Transverse colon (tissue), 4 donors: ENCODE measurements around the gene IFT80. TPM values are rescaled to one million over a fixed set of nuclear protein-coding genes. Genes with fewer than 3 reads are reported as not detected.
"Not testable (repeated sequence)": the region's sequence is repeated elsewhere in the genome, so short reads cannot be mapped to it uniquely, and the experiment has no call there.

Experiments
- DNase-seq: peaks from one replicate; pipeline ENCODE4 v3.0.0-alpha.2; 2019
- H3K27ac ChIP-seq, 4 donors: fragments of 200-600 bp; sonication (generic); 2 replicates each; pipeline ENCODE4 v1.5.1; 2016 to 2018; ENCODE audit warnings: inconsistent platforms in 4 of 4
- H3K27me3 ChIP-seq: fragments of 200-600 bp; sonication (generic); 2 replicates; pipeline ENCODE4 v1.5.1; 2017; ENCODE audit warnings: inconsistent platforms
- H3K36me3 ChIP-seq, 4 donors: fragments of 200-600 bp; sonication (generic); 2 replicates each; pipeline ENCODE4 v1.5.1; 2017 to 2019; ENCODE audit warnings: inconsistent platforms in 4 of 4
- H3K4me1 ChIP-seq, 4 donors: fragments of 200-600 bp; sonication (generic); 2 replicates each; pipeline ENCODE4 v1.5.1; 2017 to 2020; ENCODE audit warnings: inconsistent platforms in 4 of 4
- H3K4me3 ChIP-seq, 4 donors: fragments of 200-600 bp; sonication (generic); 1 replicate in 1 of 4; 2 replicates in 3 of 4; pipeline versions ENCODE4 v1.5.1 to v1.6.1; 2017 to 2019; ENCODE audit warnings: inconsistent platforms in 4 of 4
- H3K9me3 ChIP-seq, 2 donors: fragments of 200-600 bp; sonication (generic); 2 replicates each; pipeline ENCODE4 v1.5.1; 2017 to 2019; ENCODE audit warnings: inconsistent platforms in 2 of 2
- EP300 ChIP-seq: sonication (generic); formaldehyde crosslinking; IDR thresholded peaks from one replicate; pipeline ENCODE4 v1.6.1; 2017; ENCODE audit warnings: antibody characterized with exemption, low read depth
- POLR2A ChIP-seq: fragments of 450-650 bp; IDR thresholded peaks from one replicate; pipeline ENCODE4 v1.6.1; 2016; ENCODE audit warnings: antibody characterized with exemption, mild to moderate bottlenecking, moderate library complexity
- POLR2AphosphoS5 ChIP-seq, 3 donors: sonication (generic); formaldehyde crosslinking; IDR thresholded peaks; one replicate each; pipeline ENCODE4 v1.6.1; 2016; ENCODE audit warnings: antibody characterized with exemption in 3 of 3
- WGBS, 2 donors: methylation state at CpG; one replicate each; pipeline ENCODE4 v1.1.5; 2018; ENCODE audit warnings: low coverage in 1 of 2; 5-methylcytosine and 5-hydroxymethylcytosine counted together
- in situ Hi-C, 4 donors: fragments of 200-750 bp; cut with MboI; loops; one replicate each; pipeline versions ENCODE4 v1.15.0 to v1.15.1; 2017; ENCODE audit warnings: low sequenced_read_pairs in 3 of 4, low pct_ligation_motif_present in 1 of 4, low pct_unique_long_range_greater_than_20kb in 1 of 4
- intact Hi-C: fragments of 100-400 bp; cut with DNase I; formaldehyde crosslinking; loops from one replicate; pipeline ENCODE4 v1.15.1; 2023; ENCODE audit warnings: low total_unique reads
- total RNA-seq, 4 donors: library from RNA; depleted of rRNA; stranded (reverse); fragments of >200 nt; gene quantifications; one replicate each; pipeline ENCODE4 v1.1.0, GENCODE V29; 2016
- TF ChIP-seq, protein P1 (sequence below), 5 experiments: fragments of 200-600 bp in 3 of 5; fragments of 450-650 bp in 2 of 5; sonication (generic) in 3 of 5; IDR thresholded peaks; 1 replicate in 2 of 5; 2 replicates in 3 of 5; pipeline ENCODE4 v1.5.1; 2016 to 2017; ENCODE audit warnings: antibody characterized with exemption in 5 of 5, inconsistent platforms in 3 of 5, mild to moderate bottlenecking in 2 of 5, moderate library complexity in 1 of 5

IFT80 gene
- total RNA-seq, 4 donors from 2014 or later, result 0.37 to 78.8 (median 19.7) TPM

DNA sequence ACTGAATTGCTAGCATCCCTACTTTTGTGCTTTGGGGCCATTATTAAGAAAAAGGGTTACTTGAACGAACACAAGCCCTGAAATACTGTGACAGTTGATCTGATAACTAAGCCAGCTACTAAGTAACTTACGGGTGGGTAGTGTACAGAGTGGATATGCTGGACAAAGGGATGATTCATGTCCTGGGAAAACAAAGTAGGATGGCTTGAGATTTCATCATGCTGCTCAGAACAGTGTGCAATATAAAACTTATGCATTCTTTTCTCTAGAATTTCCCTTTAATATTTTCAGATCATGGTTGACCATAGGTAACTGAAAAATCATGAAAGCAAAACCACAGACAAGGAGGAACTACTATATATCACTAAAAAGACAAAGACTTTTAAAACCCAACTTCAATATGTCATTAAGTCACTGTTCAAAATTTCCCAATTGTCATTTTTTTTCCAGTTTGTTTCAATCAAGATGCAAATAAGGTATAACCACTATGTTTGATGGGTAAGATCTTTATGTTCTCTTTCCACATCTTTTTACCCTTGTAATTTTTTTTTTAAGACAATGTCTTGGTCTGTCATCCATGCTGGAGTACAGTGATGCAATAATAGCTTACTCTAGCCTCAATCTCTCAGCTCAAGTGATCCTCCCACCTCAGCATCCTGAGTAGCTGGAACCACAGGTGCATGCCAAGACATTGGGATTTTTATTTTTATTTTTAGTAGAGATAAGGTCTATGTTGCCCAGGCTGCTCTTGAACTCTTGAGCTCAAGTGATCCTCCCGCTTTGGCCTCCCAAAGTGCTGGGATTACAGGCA is 67.7 kb downstream of the IFT80 start:
- Histone ChIP-seq H3K4me3 (no peak overlapping the region), H3K27me3 (no peaks in the 10 kb centered on the region), H3K36me3 (no peaks in the 10 kb centered on the region), H3K9me3 (no peaks in the 10 kb centered on the region), H3K4me1 (no peaks in the 10 kb centered on the region), H3K27ac (no peak overlapping the region)
- intact Hi-C loops (no loop called here), in situ Hi-C loops (loop anchor here in 1 of 4 donors (25.0 kb wide), 2 partner anchors 169 to 294 kb away; no protein-coding TSS in a partner anchor)
- TF ChIP-seq, protein P1, sequence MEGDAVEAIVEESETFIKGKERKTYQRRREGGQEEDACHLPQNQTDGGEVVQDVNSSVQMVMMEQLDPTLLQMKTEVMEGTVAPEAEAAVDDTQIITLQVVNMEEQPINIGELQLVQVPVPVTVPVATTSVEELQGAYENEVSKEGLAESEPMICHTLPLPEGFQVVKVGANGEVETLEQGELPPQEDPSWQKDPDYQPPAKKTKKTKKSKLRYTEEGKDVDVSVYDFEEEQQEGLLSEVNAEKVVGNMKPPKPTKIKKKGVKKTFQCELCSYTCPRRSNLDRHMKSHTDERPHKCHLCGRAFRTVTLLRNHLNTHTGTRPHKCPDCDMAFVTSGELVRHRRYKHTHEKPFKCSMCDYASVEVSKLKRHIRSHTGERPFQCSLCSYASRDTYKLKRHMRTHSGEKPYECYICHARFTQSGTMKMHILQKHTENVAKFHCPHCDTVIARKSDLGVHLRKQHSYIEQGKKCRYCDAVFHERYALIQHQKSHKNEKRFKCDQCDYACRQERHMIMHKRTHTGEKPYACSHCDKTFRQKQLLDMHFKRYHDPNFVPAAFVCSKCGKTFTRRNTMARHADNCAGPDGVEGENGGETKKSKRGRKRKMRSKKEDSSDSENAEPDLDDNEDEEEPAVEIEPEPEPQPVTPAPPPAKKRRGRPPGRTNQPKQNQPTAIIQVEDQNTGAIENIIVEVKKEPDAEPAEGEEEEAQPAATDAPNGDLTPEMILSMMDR (IDR thresholded peaks at IDR 0.05), result no peak
- TF ChIP-seq POLR2A, result no peak
- TF ChIP-seq POLR2AphosphoS5 (IDR thresholded peaks at IDR 0.05), result no peak
- no peak for TF ChIP-seq EP300
- no peak for DNase-seq
- WGBS, 2 donors, result 79 to 92% methylated on average over 3 of the region's 3 CpGs

DNA sequence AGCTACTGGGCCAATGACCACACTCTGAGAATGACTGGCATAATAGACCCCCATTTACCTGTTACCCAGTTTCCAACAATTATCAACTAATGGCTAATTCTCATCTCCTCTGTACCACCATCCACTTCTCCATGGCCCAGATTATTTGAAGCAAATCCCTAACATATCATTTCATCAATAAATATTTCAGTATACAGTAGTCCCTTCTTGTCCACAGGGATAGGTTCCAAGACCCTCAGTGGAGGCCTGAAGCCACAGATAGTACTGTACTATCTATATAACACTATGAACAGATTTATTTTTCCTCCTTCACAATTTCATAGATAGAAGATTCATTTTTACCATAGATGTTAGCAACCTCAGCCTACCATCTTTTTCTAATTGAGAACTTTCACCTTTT is 68.3 kb downstream of the IFT80 start:
- in situ Hi-C loops (loop anchor here in 1 of 4 donors (25.0 kb wide), 2 partner anchors 168 to 293 kb away; no protein-coding TSS in a partner anchor), intact Hi-C loops (no loop called here)
- Histone ChIP-seq H3K4me3 (no peak overlapping the region), H3K9me3 (no peaks in the 10 kb centered on the region), H3K4me1 (no peaks in the 10 kb centered on the region), H3K27me3 (no peaks in the 10 kb centered on the region), H3K27ac (no peak overlapping the region), H3K36me3 (no peaks in the 10 kb centered on the region)
- DNase-seq, result no peak
- no peak for TF ChIP-seq POLR2AphosphoS5 (IDR thresholded peaks at IDR 0.05)
- TF ChIP-seq, protein P1 (IDR thresholded peaks at IDR 0.05), result no peak
- TF ChIP-seq EP300, result no peak
- no peak for TF ChIP-seq POLR2A

DNA sequence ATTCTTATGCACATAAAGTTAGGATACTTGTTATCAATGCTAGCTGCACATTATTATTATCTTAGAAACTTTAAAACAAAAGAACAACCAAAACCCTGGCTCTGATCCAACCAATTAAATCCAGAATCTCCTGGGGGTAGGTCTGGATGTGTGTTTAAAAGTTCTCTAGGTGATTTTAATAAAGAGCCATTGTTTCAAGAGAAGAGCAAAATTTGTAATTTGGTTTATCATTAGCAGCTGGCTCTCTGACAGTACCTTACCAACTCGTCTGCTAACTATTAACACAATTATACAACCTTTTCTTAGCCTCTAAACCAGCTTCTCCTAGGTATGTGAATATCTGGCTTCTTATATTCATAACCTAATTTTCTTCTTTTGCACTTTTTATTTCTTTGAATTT is 68.9 kb downstream of the IFT80 start:
- no peak overlapping the region for H3K27ac ChIP-seq
- H3K36me3 ChIP-seq, result no peaks in the 10 kb centered on the region
- no peaks in the 10 kb centered on the region for H3K4me1 ChIP-seq
- TF ChIP-seq POLR2AphosphoS5 (IDR thresholded peaks at IDR 0.05) (no peak), EP300 (no peak), POLR2A (no peak)
- TF ChIP-seq, protein P1 (IDR thresholded peaks at IDR 0.05), result no peak
- WGBS, 2 donors, result 82 to 88% methylated on average over 1 of the region's 1 CpG
- in situ Hi-C loops (loop anchor here in 1 of 4 donors (25.0 kb wide), 2 partner anchors 168 to 293 kb away; no protein-coding TSS in a partner anchor), intact Hi-C loops (no loop called here)
- DNase-seq, result no peak
- H3K4me3 ChIP-seq, result no peak overlapping the region
- H3K27me3 ChIP-seq, result no peaks in the 10 kb centered on the region
- H3K9me3 ChIP-seq, result no peaks in the 10 kb centered on the region

DNA sequence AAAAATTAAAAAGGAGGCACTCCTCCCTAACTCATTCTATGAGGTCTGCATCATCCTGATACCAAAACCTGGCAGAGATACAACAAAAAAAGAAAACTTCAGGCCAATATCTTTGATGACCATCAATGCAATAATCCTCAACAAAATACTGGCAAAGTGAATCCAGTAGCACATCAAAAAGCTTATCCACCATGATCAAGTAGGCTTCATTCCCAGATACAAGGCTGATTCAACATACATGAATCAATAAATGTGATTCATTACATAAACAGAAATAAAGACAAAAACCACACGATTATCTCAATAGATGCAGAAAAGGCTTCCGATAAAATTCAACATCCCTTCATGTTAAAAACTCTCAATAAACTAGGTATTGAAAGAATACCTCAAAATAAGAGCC is 72.7 kb downstream of the IFT80 start:
- 82 to 85% methylated on average over 2 of the region's 2 CpGs for WGBS, 2 donors
- in situ Hi-C loops, result loop anchor here in 1 of 4 donors (25.0 kb wide), 2 partner anchors 164 to 289 kb away; no protein-coding TSS in a partner anchor
- H3K9me3 ChIP-seq, result not testable (repeated sequence)

DNA sequence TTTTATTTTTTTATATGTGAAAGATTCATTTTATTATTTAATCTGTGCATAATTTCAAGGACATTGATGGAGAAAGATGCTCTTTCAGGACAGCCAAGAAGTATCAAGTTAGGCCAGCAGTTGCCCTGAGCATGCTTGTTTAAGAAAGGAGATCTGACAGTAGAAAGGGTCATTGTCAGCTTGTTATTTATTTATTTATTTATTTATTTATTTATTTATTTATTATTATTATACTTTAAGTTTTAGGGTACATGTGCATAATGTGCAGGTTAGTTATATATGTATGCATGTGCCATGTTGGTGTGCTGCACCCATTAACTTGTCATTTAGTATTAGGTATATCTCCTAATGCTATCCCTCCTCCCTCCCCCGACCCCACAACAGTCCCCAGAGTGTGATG is 77.2 kb downstream of the IFT80 start:
- H3K36me3 ChIP-seq, H3K27me3 ChIP-seq, H3K4me1 ChIP-seq, H3K9me3 ChIP-seq, intact Hi-C loops, H3K27ac ChIP-seq, H3K4me3 ChIP-seq, in situ Hi-C loops, DNase-seq: not testable (repeated sequence)
- 60 to 88% methylated on average over 1 of the region's 1 CpG for WGBS, 2 donors

More for the DNA sequence above, 72.7 kb downstream of the IFT80 start:
- H3K27ac ChIP-seq, DNase-seq, H3K4me3 ChIP-seq, intact Hi-C loops, H3K4me1 ChIP-seq, H3K27me3 ChIP-seq, H3K36me3 ChIP-seq: not testable (repeated sequence)
